ENCODE data around the gene SH2D6.

DNA sequence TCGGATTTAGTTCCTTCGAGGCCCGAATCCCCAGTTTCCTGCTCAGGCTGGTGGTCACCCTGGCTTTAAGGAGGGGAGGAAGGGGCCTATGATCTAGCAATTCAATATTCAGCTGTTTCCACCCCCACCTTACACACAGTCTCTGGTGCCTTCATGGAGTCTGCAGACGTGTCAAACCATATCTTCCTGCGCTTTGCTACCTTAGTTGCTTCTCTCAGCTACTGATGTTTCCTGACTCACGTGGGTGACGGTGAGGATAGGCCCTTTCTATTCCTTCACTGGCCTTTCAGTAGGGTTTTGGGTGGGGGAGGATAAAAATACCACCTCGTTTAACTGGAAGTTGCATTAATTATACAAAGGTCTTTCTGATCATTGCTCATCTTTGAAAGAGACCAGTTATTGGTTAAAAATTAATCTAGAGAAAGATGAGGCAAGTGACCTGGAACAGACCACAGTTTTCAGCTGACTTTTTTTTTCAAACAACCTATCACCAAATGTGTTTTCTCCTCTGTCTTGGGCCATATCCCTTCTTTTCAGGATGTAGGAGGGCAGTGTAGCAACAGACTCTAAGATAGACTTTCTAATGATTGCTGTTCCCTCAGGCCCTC is 49.7 kb downstream of the SH2D6 start:
- TF ChIP-seq, protein P1, sequence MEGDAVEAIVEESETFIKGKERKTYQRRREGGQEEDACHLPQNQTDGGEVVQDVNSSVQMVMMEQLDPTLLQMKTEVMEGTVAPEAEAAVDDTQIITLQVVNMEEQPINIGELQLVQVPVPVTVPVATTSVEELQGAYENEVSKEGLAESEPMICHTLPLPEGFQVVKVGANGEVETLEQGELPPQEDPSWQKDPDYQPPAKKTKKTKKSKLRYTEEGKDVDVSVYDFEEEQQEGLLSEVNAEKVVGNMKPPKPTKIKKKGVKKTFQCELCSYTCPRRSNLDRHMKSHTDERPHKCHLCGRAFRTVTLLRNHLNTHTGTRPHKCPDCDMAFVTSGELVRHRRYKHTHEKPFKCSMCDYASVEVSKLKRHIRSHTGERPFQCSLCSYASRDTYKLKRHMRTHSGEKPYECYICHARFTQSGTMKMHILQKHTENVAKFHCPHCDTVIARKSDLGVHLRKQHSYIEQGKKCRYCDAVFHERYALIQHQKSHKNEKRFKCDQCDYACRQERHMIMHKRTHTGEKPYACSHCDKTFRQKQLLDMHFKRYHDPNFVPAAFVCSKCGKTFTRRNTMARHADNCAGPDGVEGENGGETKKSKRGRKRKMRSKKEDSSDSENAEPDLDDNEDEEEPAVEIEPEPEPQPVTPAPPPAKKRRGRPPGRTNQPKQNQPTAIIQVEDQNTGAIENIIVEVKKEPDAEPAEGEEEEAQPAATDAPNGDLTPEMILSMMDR (IDR thresholded peaks at IDR 0.05; ENCODE audit: low read length), result no peak
- TF ChIP-seq EZH2 (optimal IDR thresholded peaks at IDR 0.05; ENCODE audit: low read depth, low read length), result no peak

Data from MM.1S (cell line).